ENCODE measurements around the gene HNRNPF. TPM values are rescaled to one million over a fixed set of nuclear protein-coding genes. Genes with fewer than 3 reads are reported as not detected.
A peak's percentile ranks its signal among the peaks of the same experiment; 100 is the strongest.
"Not testable (repeated sequence)": the region's sequence is repeated elsewhere in the genome, so short reads cannot be mapped to it uniquely, and the experiment has no call there.

Gene HNRNPF
- polyA plus RNA-seq, 1 experiment, result 172 TPM

GRCh38 chr10:43437141-43437870 lies 28.3 kb upstream of the HNRNPF start:
- peak overlapping the region; percentile 90 for H3K4me3 ChIP-seq (ENCODE audit: low read depth, low read length)
- no peak for DNase-seq (ENCODE audit: low read depth)
- ChIA-PET CTCF (no interaction called here), POLR2A (no interaction called here)
- TF ChIP-seq CTCF (IDR thresholded peaks at IDR 0.05; ENCODE audit: insufficient read depth, low read depth, low read length), result no peak
- H3K27me3 ChIP-seq (ENCODE audit: control insufficient read depth, insufficient read depth, low read length), result no peaks in the 10 kb centered on the region
- no peaks in the 10 kb centered on the region for H3K36me3 ChIP-seq (ENCODE audit: control insufficient read depth, insufficient read depth, low read length)

DNA sequence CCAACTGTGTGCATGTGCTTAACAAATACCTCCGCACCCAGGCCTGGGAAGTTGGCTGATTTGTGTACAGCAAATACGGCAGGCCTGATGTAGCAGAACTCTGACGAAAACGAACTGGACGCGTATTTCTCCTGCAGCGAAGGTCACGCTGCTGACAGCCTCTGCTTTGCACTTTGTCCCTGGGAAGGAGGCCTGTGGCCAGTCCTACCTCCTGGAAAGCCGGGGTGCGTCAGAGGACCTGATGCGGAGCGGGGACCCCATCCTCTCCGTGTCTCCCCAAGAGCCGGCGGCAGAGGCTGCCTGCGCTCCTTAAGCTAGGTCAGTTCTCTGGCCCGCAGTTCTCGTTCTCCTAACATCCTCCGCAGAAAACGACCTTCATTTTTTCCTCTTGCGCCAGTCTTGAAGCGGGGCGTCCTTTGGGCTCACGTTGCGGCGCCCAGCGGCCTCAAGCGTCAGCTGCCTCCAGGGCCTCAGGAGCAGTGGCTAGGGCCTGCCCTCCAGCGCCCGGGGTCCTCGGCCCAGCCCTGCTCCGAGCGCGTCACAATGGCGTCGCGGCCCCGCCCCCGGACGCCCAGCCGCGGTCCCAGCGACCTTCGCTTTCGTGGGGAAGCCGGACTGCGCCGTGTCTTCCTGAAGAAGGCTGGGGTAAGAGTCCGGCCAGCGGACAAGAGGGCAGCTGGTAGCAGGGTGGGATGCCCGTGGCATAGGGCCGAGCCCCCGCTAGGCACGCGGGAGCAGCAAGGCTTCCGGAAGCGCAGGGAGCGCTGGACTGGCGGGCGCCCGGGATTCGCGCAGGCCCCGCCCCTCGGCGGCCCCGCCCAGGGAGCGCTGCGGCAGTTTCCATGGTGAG lies 27.5 kb upstream of the HNRNPF start, which contains the start of gene ZNF487:
ZNF487 (plus strand) TSS at position 821 of the 850 bp plus-strand sequence. CDS start 38,703 bp downstream, outside the sequence.
- H3K4me3 ChIP-seq (ENCODE audit: low read depth, low read length), result peak within 1 kb of the TSS; percentile 90
- DNase-seq (ENCODE audit: low read depth), result peak; percentile 36
- POLR2A ChIA-PET, result interaction anchor here (0.6 kb wide), 1 partner anchor 28 kb away, joined by 13 read pairs; the partner anchor contains the start of gene HNRNPF
- H3K36me3 ChIP-seq (ENCODE audit: control insufficient read depth, insufficient read depth, low read length), result no peaks in the 10 kb centered on the region
- CTCF ChIA-PET, result no interaction called here
- H3K27me3 ChIP-seq (ENCODE audit: control insufficient read depth, insufficient read depth, low read length), result no peaks in the 10 kb centered on the region
- peak; percentile 37 for TF ChIP-seq CTCF (IDR thresholded peaks at IDR 0.05; ENCODE audit: insufficient read depth, low read depth, low read length)

- Histone ChIP-seq H3K4me3 (ENCODE audit: low read depth, low read length) (no peak overlapping the region), H3K36me3 (ENCODE audit: control insufficient read depth, insufficient read depth, low read length) (no peaks in the 10 kb centered on the region), H3K27me3 (ENCODE audit: control insufficient read depth, insufficient read depth, low read length) (no peaks in the 10 kb centered on the region)
- no peak for TF ChIP-seq CTCF (IDR thresholded peaks at IDR 0.05; ENCODE audit: insufficient read depth, low read depth, low read length)
- CTCF ChIA-PET, result no interaction called here
- DNase-seq (ENCODE audit: low read depth), result no peak
- POLR2A ChIA-PET, result no interaction called here
Measured at GRCh38 chr10:43430926-43431663, 22.1 kb upstream of the HNRNPF start.

GRCh38 chr10:43427166-43427825 lies 18.3 kb upstream of the HNRNPF start:
- ChIA-PET CTCF (no interaction called here), POLR2A (no interaction called here)
- Histone ChIP-seq H3K4me3 (ENCODE audit: low read depth, low read length) (no peak overlapping the region), H3K27me3 (ENCODE audit: control insufficient read depth, insufficient read depth, low read length) (no peaks in the 10 kb centered on the region), H3K36me3 (ENCODE audit: control insufficient read depth, insufficient read depth, low read length) (no peaks in the 10 kb centered on the region)
- DNase-seq (ENCODE audit: low read depth), result no peak
- TF ChIP-seq CTCF (IDR thresholded peaks at IDR 0.05; ENCODE audit: insufficient read depth, low read depth, low read length), result no peak

GRCh38 chr10:43426476-43426875 lies 17.5 kb upstream of the HNRNPF start:
- H3K4me3 ChIP-seq (ENCODE audit: low read depth, low read length); POLR2A ChIA-PET; H3K36me3 ChIP-seq (ENCODE audit: control insufficient read depth, insufficient read depth, low read length); DNase-seq (ENCODE audit: low read depth); H3K27me3 ChIP-seq (ENCODE audit: control insufficient read depth, insufficient read depth, low read length); CTCF ChIA-PET: not testable (repeated sequence)
